Measurements from ENCODE around the gene PTPRD.

DNA sequence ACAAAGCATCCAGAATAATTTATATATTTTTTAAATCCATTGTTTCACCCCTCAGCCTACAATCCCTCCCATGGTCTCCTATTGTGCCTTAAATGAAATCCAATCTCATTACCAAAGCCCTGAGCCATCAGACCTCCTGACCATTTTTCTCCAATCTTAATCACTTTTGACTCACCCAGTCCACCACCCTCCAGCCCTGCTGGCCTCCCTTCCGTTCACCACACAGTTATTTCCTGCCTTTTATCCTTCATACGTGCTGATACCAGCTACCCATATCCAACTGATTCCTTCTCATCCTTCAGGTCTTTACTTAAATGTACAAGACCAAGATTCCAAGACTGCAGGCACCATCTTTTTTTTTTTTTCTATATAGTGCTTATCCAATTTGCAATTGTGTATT lies 1786.5 kb downstream of the PTPRD start:
- TF ChIP-seq, protein P1, sequence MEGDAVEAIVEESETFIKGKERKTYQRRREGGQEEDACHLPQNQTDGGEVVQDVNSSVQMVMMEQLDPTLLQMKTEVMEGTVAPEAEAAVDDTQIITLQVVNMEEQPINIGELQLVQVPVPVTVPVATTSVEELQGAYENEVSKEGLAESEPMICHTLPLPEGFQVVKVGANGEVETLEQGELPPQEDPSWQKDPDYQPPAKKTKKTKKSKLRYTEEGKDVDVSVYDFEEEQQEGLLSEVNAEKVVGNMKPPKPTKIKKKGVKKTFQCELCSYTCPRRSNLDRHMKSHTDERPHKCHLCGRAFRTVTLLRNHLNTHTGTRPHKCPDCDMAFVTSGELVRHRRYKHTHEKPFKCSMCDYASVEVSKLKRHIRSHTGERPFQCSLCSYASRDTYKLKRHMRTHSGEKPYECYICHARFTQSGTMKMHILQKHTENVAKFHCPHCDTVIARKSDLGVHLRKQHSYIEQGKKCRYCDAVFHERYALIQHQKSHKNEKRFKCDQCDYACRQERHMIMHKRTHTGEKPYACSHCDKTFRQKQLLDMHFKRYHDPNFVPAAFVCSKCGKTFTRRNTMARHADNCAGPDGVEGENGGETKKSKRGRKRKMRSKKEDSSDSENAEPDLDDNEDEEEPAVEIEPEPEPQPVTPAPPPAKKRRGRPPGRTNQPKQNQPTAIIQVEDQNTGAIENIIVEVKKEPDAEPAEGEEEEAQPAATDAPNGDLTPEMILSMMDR (IDR thresholded peaks at IDR 0.05 in 4 of 5, conservative IDR thresholded peaks at IDR 0.05 in 1 of 5): no peak
- TF ChIP-seq POLR2A (IDR thresholded peaks at IDR 0.05): no peak
